CD4-positive, alpha-beta memory T cell (primary cell): ENCODE measurements around the gene C11orf91. TPM values are rescaled to one million over a fixed set of nuclear protein-coding genes. Genes with fewer than 3 reads are reported as not detected.
A peak's percentile ranks its signal among the peaks of the same experiment; 100 is the strongest.

Experiments
- CTCF ChIA-PET: fragments of 350-600 bp; sonication (Branson Sonifier 250); formaldehyde crosslinking; loops from one replicate; lab custom pipeline; 2021; ENCODE audit warnings: inconsistent platforms; ENCODE audit not compliant: partially characterized antibody; lab: Charles Lee
- POLR2A ChIA-PET: fragments of 350-600 bp; sonication (Branson Sonifier 250); formaldehyde crosslinking; loops from one replicate; lab custom pipeline; 2021; ENCODE audit not compliant: partially characterized antibody; lab: Charles Lee
- DNase-seq, 5 donors: peaks; one replicate each; pipeline versions ENCODE4 v3.0.0 to v3.0.0-alpha.2; 2020 to 2022; ENCODE audit warnings: mixed read lengths in 1 of 5
- H3K27ac ChIP-seq: one replicate; pipeline ENCODE4 v1.7.0; 2013; ENCODE audit warnings: low read depth, low read length
- H3K27me3 ChIP-seq: 2 replicates; pipeline ENCODE4 v1.7.0; 2013; ENCODE audit warnings: mild to moderate bottlenecking, low read length, moderate library complexity; ENCODE audit not compliant: insufficient read depth
- H3K36me3 ChIP-seq: 2 replicates; pipeline ENCODE4 v1.7.0; 2013; ENCODE audit warnings: mild to moderate bottlenecking, low read length, moderate library complexity; ENCODE audit not compliant: insufficient read depth
- H3K4me1 ChIP-seq: 2 replicates; pipeline ENCODE4 v1.7.0; 2013; ENCODE audit warnings: mild to moderate bottlenecking, low read length, moderate library complexity; ENCODE audit not compliant: insufficient read depth
- H3K4me3 ChIP-seq, 2 donors: one replicate each; pipeline ENCODE4 v1.7.0; 2013; ENCODE audit warnings: low read length in 2 of 2, mild to moderate bottlenecking in 1 of 2
- H3K9me3 ChIP-seq, 2 donors: one replicate each; pipeline ENCODE4 v1.7.0; 2013; ENCODE audit warnings: low read length in 2 of 2, control low read depth in 1 of 2; ENCODE audit not compliant: control insufficient read depth in 1 of 2
- H3K27ac Mint-ChIP-seq, 7 donors: one replicate each; pipeline ENCODE4 v1.8.0; 2020 to 2021; ENCODE audit warnings: mixed read lengths in 7 of 7, mild to moderate bottlenecking in 6 of 7, inconsistent platforms in 3 of 7, moderate library complexity in 3 of 7
- H3K27me3 Mint-ChIP-seq, 2 donors: one replicate each; pipeline ENCODE4 v1.8.0; 2020 to 2021; ENCODE audit warnings: mixed read lengths in 2 of 2
- H3K36me3 Mint-ChIP-seq, 2 donors: one replicate each; pipeline ENCODE4 v1.8.0; 2020 to 2021; ENCODE audit warnings: mixed read lengths in 2 of 2, inconsistent platforms in 1 of 2, mild to moderate bottlenecking in 1 of 2
- H3K4me1 Mint-ChIP-seq, 4 donors: one replicate each; pipeline ENCODE4 v1.8.0; 2020 to 2021; ENCODE audit warnings: mixed read lengths in 4 of 4, mild to moderate bottlenecking in 1 of 4
- H3K4me3 Mint-ChIP-seq, 8 donors: one replicate each; pipeline ENCODE4 v1.8.0; 2020 to 2021; ENCODE audit warnings: mixed read lengths in 8 of 8, mild to moderate bottlenecking in 7 of 8, moderate library complexity in 6 of 8, inconsistent platforms in 3 of 8
- H3K9me3 Mint-ChIP-seq, 8 donors: one replicate each; pipeline ENCODE4 v1.8.0; 2020 to 2021; ENCODE audit warnings: mixed read lengths in 8 of 8, mild to moderate bottlenecking in 5 of 8, inconsistent platforms in 3 of 8, moderate library complexity in 1 of 8
- intact Hi-C: fragments of 100-400 bp; cut with micrococcal nuclease; formaldehyde crosslinking; loops from one replicate; pipeline ENCODE4 v1.15.1; 2023
- polyA plus RNA-seq, 2 donors: library from polyadenylated mRNA; unstranded; fragments of 300-500 nt; fragmentation: Illumina TruSeq; gene quantifications; one replicate each; pipeline ENCODE4 v1.2.3, GENCODE V29; 2021
- total RNA-seq, 2 experiments: library from RNA; stranded (reverse); gene quantifications; one replicate each; pipeline ENCODE4 v1.2.3, GENCODE V29; 2021

C11orf91 gene
- total and polyA plus RNA-seq, 4 experiments from 2014 or later, result 0.49 TPM; not detected in 3

DNA sequence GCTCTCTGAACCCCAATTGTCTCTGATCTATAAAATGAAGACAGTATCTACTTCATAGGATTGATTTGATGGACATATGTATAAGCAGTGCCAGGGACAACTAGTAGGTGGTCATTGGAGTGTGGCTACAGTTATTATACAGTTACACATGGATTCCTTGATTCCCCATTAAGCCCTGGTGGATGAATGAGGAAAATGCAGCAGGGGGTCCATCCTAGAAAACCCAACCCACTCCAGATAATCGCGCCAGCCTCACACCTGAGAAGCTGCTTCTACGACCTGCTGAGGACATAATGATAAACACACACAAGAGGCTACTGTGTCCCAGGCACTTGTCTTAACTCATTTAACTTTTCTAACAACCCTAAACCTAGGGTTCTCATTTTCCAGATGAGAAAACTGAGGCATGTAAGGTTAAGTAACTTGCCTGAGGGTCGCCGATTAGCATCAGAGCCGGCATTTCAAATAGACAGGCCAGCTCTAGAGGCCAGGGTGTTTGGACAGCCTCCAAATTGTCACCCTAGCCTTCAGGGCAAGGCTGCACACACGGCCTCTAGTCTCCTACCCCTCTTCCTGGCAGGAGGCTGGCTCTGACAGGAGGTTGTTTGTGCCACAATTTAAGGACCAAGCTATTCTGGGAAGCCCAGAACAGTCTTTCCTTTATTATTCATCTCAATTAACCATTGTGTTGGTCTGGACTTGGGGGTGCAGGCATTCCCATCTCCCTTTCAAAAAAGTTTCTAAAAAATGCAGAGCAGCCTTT is 3.8 kb upstream of the C11orf91 start:
- peaks cover 15% of the 10 kb centered on the region for H3K4me1 ChIP-seq
- H3K27me3 ChIP-seq, result no peaks in the 10 kb centered on the region
- POLR2A ChIA-PET, result interaction anchor here (0.6 to 1.0 kb wide), 2 partner anchors 12 to 16 kb away, joined by 3 read pairs; no protein-coding TSS in a partner anchor
- H3K4me3 Mint-ChIP-seq, result no peak overlapping the region
- H3K27ac ChIP-seq, result no peak overlapping the region
- H3K4me3 ChIP-seq, result no peak overlapping the region
- intact Hi-C loops, result loop anchor here (10.0 kb wide), 1 partner anchor 350 kb away; the partner anchor contains the start of gene CAPRIN1
- no peak overlapping the region for H3K27ac Mint-ChIP-seq
- peaks cover 13 to 28% (median 18%) of the 10 kb centered on the region in 4 donors for H3K4me1 Mint-ChIP-seq
- H3K36me3 ChIP-seq, result peaks cover 6% of the 10 kb centered on the region
- DNase-seq, result no peak
- peaks cover 14 to 15% of the 10 kb centered on the region in 2 donors for H3K36me3 Mint-ChIP-seq
- H3K9me3 ChIP-seq, result no peaks in the 10 kb centered on the region
- H3K27me3 Mint-ChIP-seq, result peaks cover 0 to 2% of the 10 kb centered on the region in 2 donors
- no peaks in the 10 kb centered on the region for H3K9me3 Mint-ChIP-seq
- CTCF ChIA-PET, result interaction anchor here (1.1 kb wide), 1 partner anchor 10 kb away, joined by 3 read pairs; no protein-coding TSS in a partner anchor

DNA sequence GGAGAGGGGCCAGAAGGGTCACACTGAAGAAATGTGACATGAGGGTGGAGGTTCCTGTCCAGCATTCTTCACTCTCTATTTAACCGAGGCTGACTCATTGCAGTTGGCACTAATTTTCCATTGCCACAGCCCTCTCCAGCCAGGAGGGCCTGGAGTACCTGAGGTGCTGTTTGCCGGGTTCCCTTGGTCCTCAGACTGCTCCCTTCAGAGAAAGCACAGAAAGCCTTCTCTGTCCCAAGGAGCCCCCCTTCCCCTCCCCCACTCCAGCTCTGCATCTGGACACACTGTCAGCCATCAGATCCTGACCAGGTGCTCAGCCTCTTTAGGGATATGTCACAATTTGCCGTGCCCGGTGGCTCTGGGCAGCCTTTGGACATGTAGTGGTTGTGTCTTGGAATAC is 3.2 kb upstream of the C11orf91 start:
- H3K4me1 Mint-ChIP-seq, result peaks cover 13 to 31% (median 18%) of the 10 kb centered on the region in 4 donors
- H3K4me1 ChIP-seq, result peaks cover 15% of the 10 kb centered on the region
- no peak for DNase-seq
- H3K36me3 ChIP-seq, result no peaks in the 10 kb centered on the region
- no peak overlapping the region for H3K4me3 ChIP-seq
- H3K27ac ChIP-seq, result no peak overlapping the region
- ChIA-PET CTCF (no interaction called here), POLR2A (interaction anchor here (1.0 kb wide), 1 partner anchor 12 kb away, joined by 3 read pairs; no protein-coding TSS in a partner anchor)
- H3K27ac Mint-ChIP-seq, result no peak overlapping the region
- no peaks in the 10 kb centered on the region for H3K9me3 Mint-ChIP-seq
- no peak overlapping the region for H3K4me3 Mint-ChIP-seq
- intact Hi-C loops, result loop anchor here (10.0 kb wide), 1 partner anchor 351 kb away; the partner anchor contains the start of gene CAPRIN1
- H3K9me3 ChIP-seq, result no peaks in the 10 kb centered on the region
- H3K36me3 Mint-ChIP-seq, result peaks cover 8 to 9% of the 10 kb centered on the region in 2 donors
- peaks cover 0 to 2% of the 10 kb centered on the region in 2 donors for H3K27me3 Mint-ChIP-seq
- H3K27me3 ChIP-seq, result no peaks in the 10 kb centered on the region

DNA sequence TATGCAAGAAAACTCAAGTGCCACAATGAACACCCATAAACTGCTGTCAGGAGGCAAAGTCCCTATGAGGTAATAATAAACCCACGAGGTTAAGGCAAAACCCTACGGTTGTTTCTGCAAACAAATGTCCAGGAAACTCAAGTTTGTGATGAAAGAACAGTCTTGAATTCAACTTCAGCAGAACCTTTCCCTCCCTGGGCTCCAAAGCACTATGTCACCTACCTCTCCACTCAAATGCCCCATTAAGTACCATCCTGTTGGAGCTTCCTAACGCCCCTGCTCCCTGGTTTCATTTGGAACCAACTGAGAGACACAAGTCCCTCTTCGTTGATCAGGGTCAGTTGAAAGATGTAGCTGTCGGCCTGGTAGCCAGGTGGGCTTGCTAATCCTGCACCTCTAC is 2.6 kb upstream of the C11orf91 start:
- Mint-ChIP-seq H3K27ac (no peak overlapping the region), H3K36me3 (peaks cover 5% of the 10 kb centered on the region in 2 donors), H3K27me3 (peaks cover 0 to 2% of the 10 kb centered on the region in 2 donors), H3K9me3 (no peaks in the 10 kb centered on the region), H3K4me1 (peaks cover 13 to 31% (median 18%) of the 10 kb centered on the region in 4 donors), H3K4me3 (no peak overlapping the region)
- ChIA-PET POLR2A (interaction anchor here (4.5 kb wide), 1 partner anchor 33 kb away, joined by 33 read pairs; the partner anchor contains the start of gene CD59), CTCF (no interaction called here)
- intact Hi-C loops, result loop anchor here (10.0 kb wide), 1 partner anchor 352 kb away; the partner anchor contains the start of gene CAPRIN1
- H3K4me3 ChIP-seq, result no peak overlapping the region
- no peaks in the 10 kb centered on the region for H3K9me3 ChIP-seq
- H3K27me3 ChIP-seq, result no peaks in the 10 kb centered on the region
- peaks cover 15% of the 10 kb centered on the region for H3K4me1 ChIP-seq
- no peak overlapping the region for H3K27ac ChIP-seq
- no peaks in the 10 kb centered on the region for H3K36me3 ChIP-seq
- no peak for DNase-seq

DNA sequence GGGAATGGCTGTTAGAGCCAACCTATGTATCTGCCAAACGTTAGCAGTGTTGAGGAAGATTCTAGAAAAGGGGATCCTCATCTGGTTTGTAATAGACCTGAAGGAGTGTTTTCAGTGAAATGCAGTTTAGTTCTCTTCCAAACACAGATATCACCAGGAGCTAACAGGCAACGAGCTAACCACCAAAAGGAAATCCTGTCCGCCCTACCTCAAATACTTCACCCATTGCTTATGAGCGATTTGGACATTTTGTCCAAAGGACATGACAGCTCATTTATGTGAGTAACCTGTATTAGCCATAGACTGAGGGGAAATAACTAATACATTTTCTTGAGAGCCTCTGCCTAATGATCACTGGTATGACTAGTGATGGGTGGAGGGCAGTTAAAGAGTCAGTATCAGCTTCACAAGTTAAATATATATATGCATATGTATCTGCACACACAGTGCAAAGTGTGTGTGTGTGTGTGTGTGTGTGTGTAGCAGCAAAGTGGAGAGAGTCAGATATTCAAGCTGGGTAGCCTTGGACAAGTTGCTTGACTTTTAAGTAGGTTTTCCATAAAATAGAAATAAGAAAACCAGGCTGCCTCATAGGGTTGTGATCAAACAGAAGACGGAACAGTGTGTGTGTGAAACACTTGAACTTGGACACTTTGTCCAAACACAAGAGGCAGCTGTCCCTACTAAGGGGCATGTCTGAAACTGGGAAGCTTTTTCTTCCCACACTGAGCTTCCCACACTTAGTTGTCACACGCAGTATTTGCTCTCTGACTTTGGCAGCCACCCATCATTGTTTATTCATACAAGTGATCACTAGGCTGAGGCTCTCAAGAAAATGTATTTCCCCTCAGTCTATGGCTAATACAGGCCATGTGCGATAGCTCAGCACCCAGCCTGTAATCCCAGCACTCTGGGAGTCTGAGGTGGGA is 940 bp upstream of the C11orf91 start:
- Histone ChIP-seq H3K9me3 (no peaks in the 10 kb centered on the region), H3K27ac (peak overlapping the region; percentile 29), H3K4me3 (peak overlapping the region; percentile 7 to 53), H3K27me3 (no peaks in the 10 kb centered on the region), H3K36me3 (no peaks in the 10 kb centered on the region), H3K4me1 (peaks cover 15% of the 10 kb centered on the region)
- Mint-ChIP-seq H3K27ac (peak overlapping the region; percentile 78 to 92 (median 86)), H3K9me3 (no peaks in the 10 kb centered on the region), H3K36me3 (peaks cover 3 to 5% of the 10 kb centered on the region in 2 donors), H3K27me3 (peaks cover 1 to 9% of the 10 kb centered on the region in 2 donors), H3K4me3 (peak overlapping the region; percentile 89 to 96 (median 92)), H3K4me1 (peaks cover 13 to 26% (median 18%) of the 10 kb centered on the region in 4 donors)
- DNase-seq, result no peak
- intact Hi-C loops, result loop anchor here (2.0 to 10.0 kb wide), 2 partner anchors 353 to 541 kb away; partner anchors contain the start of genes CAPRIN1 and CSTF3
- ChIA-PET CTCF (interaction anchor here (1.0 to 2.0 kb wide), 3 partner anchors 8 to 41 kb away, joined by 4 to 12 read pairs (median 5); no protein-coding TSS in a partner anchor), POLR2A (interaction anchor here (0.7 to 4.5 kb wide), 5 partner anchors 19 to 442 kb away, joined by 3 to 33 read pairs (median 3); partner anchors contain the start of genes CD59 and FBXO3)

DNA sequence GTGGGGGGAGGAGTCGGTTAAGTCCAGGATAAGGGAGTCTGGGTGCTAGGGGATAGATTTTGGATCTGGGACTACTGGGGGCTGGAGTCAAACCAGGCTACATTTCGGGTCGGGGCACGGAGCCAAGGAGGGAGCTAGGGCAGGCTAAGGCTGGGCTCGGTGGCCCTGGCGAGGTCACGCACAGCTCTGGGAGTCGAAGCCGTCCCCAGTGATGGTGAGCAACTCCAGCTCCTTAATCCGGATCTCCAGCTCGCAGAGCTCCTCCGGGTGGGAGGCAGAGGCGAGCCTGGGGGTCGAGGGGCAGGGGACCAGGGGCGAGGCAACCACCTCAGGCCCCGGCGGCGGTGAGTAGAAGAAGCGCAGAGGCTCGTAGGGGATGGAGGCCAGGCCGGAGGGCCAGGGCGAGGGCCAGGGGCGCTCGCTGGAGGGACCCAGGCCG is 544 bp downstream of the C11orf91 start:
- H3K4me3 Mint-ChIP-seq, result peak overlapping the region; percentile 70 to 96 (median 78)
- H3K4me1 Mint-ChIP-seq, result peaks cover 11 to 22% (median 19%) of the 10 kb centered on the region in 4 donors
- no peak overlapping the region for H3K27ac ChIP-seq
- H3K4me3 ChIP-seq, result peak overlapping the region in 1 of 2 donors; percentile 53
- H3K9me3 Mint-ChIP-seq, result no peaks in the 10 kb centered on the region
- H3K36me3 ChIP-seq, result no peaks in the 10 kb centered on the region
- H3K36me3 Mint-ChIP-seq, result peaks cover 0 to 2% of the 10 kb centered on the region in 2 donors
- no peaks in the 10 kb centered on the region for H3K9me3 ChIP-seq
- no peaks in the 10 kb centered on the region for H3K27me3 ChIP-seq
- CTCF ChIA-PET, result interaction anchor here (1.0 to 1.3 kb wide), 2 partner anchors 16 to 43 kb away, joined by 3 read pairs; no protein-coding TSS in a partner anchor
- POLR2A ChIA-PET, result interaction anchor here (0.7 to 4.5 kb wide), 3 partner anchors 36 to 410 kb away, joined by 4 to 33 read pairs (median 6); partner anchors contain the start of genes CD59 and FBXO3
- peaks cover 15% of the 10 kb centered on the region for H3K4me1 ChIP-seq
- H3K27me3 Mint-ChIP-seq, result peaks cover 5 to 13% of the 10 kb centered on the region in 2 donors
- DNase-seq, result peak in 1 of 5 donors; percentile 6
- intact Hi-C loops, result loop anchor here (1.0 to 10.0 kb wide), 4 partner anchors 36 to 539 kb away; partner anchors contain the start of genes CAPRIN1, CD59, CSTF3 and FBXO3
- H3K27ac Mint-ChIP-seq, result peak overlapping the region in 4 of 7 donors; percentile 8 to 89 (median 42)

DNA sequence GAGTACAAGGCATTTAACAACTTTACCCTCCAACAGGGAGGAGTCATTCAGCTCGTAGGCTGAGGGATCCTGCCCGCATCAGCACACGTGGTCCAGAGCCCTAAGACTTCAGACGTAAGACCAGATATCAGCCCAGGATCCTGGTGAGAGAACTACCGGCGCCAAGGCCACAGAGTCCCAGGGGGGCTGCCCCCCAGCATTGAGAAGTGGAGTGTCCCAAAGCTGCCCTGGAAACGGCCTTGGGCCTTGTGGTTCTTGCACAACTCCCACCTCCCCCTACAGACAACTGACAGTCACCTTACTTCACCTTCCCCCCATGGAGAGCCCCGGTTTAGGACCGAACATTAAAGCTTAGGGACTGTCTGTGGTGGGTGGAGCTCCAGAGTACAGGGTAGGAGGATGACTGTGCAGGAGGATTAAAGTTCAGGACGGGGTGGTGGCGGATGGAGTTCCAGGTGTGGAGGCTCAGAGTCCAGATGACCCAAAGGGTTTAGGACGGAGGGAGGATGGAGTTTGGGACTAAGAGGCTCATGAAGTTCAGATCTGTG is 1.0 kb downstream of the C11orf91 start:
- no peaks in the 10 kb centered on the region for H3K9me3 Mint-ChIP-seq
- no peak for DNase-seq
- peak overlapping the region in 5 of 7 donors; percentile 8 to 89 (median 59) for H3K27ac Mint-ChIP-seq
- Histone ChIP-seq H3K9me3 (no peaks in the 10 kb centered on the region), H3K4me3 (peak overlapping the region in 1 of 2 donors; percentile 53), H3K27me3 (no peaks in the 10 kb centered on the region), H3K27ac (no peak overlapping the region), H3K36me3 (no peaks in the 10 kb centered on the region), H3K4me1 (peaks cover 15% of the 10 kb centered on the region)
- H3K27me3 Mint-ChIP-seq, result peaks cover 5 to 13% of the 10 kb centered on the region in 2 donors
- CTCF ChIA-PET, result interaction anchor here (1.3 kb wide), 1 partner anchor 43 kb away, joined by 3 read pairs; no protein-coding TSS in a partner anchor
- H3K4me3 Mint-ChIP-seq, result peak overlapping the region; percentile 70 to 96 (median 78)
- peaks cover 11 to 22% (median 19%) of the 10 kb centered on the region in 4 donors for H3K4me1 Mint-ChIP-seq
- peaks cover 0 to 2% of the 10 kb centered on the region in 2 donors for H3K36me3 Mint-ChIP-seq
- intact Hi-C loops, result loop anchor here (1.0 to 10.0 kb wide), 4 partner anchors 37 to 539 kb away; partner anchors contain the start of genes CAPRIN1, CD59, CSTF3 and FBXO3
- POLR2A ChIA-PET, result interaction anchor here (0.7 to 4.5 kb wide), 3 partner anchors 36 to 410 kb away, joined by 4 to 33 read pairs (median 6); partner anchors contain the start of genes CD59 and FBXO3
